CD4-positive, alpha-beta T cell treated with Interleukin-17A for 4 hours (primary cell): ENCODE measurements around the gene RAD51D.
"Not testable (repeated sequence)": the region's sequence is repeated elsewhere in the genome, so short reads cannot be mapped to it uniquely, and the experiment has no call there.

Source experiments
- DNase-seq: peaks from one replicate; pipeline ENCODE4 v3.0.0-alpha.2; 2020; ENCODE audit warnings: mixed read lengths

RAD51D gene

DNA sequence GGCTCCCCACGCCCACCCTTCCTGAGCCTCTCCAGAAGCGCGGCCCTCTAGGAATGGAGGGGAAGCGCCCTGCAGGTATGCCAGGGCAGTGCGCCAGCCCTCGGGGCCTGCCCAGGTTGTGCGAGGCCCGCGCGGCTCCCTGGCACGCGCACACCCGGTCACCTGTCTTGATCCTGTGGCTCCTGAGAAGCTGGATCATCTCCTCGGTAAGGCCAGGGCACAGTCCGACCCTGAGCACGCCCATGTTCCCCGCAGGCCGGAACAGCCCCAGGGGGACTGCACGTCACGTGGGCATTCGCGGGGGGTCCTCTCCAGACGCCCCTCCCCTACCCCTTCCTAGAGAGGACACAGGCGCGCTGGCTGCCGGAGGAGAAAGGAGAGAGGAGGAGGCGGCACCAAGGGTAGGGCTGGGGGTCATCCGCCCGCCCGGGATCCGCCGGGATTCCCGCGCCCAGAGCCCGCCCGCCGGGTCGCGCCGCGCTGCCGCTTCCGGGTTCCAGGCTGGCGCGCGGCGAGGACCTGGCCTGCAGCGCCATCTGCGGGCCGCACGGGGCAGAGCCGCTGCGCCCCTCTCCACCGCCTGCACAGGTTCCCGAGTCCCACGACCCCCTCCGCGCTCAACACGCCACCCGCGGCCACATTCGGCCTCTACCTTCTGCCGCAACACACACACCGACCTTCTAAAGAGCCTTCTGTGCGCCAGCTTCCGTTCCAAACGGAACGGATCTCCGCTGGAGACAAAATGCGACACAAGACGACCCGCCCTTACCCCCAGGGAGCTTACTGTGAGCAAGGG is at the start of gene RAD51D:
Gene RAD51D, minus strand, starts transcription at position 491 of the 796 bp plus-strand sequence. Its CDS starts 247 bp downstream, at position 244.
- DNase-seq = peak; percentile 86

DNA sequence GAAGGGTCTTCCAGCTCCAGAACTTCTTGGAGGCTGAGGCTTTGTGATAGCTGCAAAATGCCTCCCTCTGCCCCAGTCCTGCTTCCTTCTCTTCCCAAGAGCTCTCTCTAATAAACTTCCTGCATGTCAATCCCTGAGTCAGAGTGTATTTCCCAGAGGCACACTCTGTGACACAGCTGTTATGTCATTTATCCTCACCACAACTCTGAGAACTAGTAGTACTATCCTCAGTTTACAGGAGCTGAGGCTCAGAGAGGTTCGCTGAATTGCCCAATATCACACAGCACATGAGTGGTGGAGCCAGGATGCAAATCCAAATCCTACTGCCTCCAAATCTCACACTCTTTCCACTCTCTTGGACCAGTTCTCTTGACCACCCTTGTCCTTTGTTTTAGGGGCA is 48.0 kb upstream of the RAD51D start:
- no peak for DNase-seq

DNA sequence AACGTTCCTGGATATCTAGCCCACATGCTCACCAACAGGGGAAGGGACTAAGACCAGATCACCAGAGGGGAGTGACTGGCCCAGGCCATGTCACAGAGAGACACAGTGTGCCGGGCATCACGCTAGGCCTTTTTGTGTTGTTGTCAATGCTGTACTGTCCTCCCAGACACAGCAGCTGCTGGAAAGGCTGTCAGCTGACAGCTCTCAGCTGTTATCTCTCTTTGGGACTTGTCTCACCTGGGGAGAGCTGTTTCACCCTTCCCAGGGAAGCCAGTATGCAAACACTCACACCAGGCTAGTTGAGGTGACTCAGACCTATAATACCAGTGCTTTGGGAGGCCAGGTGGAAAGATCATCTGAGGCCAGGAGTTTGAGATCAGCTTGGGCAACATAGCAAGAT is 47.4 kb upstream of the RAD51D start:
- no peak for DNase-seq

DNA sequence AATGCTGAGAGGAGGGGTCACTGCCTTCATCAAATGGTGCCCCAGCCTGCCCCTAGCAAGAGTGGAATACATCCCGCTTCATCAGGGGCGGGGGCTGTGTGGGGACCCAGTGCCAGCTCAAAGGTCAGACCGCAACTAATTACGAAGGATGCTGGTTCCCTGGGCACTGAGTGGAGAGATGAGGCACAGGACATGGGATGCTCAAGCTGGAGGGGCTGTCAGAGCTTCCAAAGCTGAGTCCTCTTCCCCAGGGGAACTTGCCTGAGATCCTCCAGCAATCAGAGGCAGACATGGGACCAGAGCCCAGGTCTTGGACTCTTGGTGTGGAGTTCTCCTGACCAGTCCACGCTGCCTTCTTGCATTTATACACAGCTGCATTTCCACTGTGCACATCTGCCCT is 46.9 kb upstream of the RAD51D start:
- no peak for DNase-seq

DNA sequence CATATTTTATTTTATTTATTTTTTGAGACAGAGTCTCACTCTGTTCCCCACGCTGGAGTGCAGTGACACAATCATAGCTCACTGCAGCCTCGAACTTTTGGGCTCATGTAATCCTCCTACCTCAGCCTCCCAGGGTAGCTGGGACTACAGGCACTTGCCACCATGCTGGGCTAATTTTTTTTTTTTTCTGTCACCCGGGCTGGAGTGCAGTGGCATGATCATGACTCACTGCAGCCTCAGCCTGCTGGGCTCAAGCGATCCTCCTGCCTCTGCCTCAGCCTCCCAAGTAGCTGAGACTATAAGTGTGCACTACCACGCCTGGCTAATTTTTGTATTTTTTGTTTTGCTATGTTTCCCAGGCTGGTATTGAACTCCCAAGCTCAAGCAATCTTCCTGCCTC is 45.1 kb upstream of the RAD51D start:
- no peak for DNase-seq

DNA sequence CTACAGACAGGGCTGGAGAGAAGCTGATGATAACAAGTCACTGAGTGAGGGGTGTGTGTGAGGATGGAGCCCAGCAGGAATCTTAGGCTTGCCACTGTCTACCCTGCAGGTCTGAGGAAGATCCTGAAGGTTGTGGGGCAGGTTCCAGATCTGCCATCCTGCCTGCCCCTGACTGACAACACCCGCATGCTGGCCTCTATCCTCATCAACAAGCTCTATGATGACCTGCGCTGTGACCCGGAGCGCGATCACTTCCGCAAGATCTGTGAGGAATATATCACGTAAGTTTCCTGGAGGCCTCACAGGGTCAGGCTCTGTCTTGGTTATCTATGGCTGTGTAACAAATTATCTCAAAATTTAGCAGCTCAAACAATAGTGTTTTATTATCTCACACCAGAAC is 44.2 kb upstream of the RAD51D start:
- DNase-seq = no peak

DNA sequence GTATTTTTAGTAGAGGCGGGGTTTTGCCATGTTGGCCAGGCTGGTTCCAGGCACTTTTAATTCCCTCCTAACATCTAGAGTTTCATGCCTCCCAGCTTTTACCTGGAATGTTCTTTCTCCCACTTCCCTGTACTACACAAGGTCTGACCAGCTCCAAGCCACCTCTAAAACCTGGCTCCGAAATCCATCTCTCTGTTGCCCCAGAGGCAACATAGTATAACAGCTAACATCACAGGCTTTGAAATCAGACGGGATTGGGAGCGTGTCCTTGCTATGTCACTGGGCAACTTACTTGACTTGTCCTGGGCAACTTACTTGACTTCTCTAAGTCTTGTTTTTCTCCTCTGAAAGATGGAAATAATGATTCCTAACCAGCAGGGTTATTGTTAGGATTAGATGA is 43.1 kb upstream of the RAD51D start:
- no peak for DNase-seq

DNA sequence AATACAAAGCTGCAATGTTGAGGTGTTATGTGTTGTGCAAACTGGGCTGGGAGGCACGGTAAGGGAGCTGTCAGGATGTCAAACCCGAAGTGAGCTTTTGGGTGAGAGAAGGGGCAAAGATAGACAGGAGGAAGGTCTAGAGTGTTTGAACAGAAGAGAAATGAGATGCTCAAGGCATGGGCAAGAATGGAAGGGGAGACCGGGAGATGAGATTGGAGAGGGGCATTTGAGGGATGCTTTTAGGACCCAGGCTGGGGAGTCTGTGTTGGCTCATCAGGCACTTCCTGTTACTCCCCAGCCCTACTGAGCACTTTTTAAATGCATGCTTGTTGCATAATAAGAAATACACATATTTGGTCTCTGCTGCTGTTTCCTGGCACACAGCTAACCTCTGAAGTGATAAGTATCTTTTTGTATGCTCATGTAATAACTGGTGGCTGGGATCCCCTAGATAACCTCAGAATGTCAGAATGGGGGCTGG is 41.7 kb upstream of the RAD51D start:
- DNase-seq = peak; percentile 47

DNA sequence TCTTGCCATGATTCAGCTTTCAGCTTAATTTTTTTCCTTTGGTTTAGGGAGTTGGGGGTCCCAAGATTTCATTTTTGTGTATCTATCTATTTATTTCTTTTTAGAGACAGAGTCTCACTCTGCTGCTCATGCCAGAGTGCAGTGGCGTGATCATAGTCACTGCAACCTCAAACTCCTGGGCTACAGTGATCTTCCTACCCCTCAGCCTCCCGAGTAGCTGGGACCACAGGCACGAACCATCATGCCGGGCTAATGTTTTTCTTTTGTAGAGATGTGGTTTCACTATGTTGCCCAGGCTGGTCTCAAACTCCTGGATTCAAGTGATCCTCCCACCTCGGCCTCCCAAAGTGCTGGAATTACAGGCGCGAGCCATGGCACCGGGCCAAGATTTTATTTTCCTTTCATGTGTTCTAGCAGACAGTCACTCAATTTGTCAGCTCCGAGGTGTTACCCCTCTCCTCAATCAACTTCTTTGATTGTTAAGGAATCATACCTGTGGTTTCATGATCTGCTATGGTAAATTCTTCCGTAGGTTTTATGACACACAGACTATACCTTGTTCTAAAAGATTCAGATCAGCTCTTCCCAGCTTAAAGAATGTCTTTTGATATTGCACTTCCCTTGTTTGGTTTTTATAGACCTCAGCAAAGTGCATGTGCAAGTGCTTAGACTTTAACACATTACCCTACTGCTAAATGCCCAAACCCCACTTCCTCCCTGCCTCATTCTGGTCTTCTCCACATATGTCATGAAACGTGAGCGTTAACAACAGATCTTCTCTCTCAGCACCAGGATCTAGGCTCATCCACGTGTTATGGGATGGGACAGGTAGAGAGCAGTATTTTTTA is 40.9 kb upstream of the RAD51D start:
- peak; percentile 67 for DNase-seq

DNA sequence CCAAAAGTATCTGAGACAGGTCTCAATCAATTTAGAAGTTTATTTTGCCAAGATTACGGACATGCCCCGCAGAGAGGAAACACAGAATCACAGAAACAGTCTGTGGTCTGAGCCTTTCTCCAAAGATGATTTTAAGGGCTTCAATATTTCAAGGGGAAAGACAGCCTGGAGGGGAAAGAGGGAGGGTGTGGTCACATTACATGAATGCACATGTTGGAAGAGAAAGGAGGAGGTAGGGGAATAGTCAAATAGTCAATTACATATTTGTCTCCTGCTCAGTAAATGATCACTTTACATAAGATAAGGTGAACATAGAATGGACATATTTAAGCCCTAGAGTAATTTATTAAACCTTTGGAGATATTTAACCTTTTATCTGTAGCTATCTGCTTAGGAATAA is 40.3 kb upstream of the RAD51D start:
- no peak for DNase-seq

DNA sequence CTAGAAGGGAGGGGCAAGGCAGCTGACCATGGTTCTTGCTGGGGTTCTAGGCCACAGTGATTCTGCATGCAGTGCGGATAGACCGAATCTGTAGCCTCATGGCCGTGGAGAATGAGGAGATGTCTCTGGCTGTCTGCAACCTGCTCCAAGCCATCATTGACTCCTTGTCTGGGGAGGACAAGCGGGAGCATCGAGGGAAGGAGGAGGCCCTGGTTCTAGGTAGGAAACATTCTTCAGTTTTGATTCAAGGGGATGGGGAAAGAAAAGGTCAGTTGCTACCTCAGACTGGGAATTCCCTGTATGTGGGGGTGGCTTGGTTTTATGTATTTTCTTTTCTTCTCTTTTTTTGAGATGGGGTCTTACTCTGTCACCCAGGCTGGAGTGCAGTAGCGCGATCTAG is 35.6 kb upstream of the RAD51D start:
- DNase-seq = no peak

DNA sequence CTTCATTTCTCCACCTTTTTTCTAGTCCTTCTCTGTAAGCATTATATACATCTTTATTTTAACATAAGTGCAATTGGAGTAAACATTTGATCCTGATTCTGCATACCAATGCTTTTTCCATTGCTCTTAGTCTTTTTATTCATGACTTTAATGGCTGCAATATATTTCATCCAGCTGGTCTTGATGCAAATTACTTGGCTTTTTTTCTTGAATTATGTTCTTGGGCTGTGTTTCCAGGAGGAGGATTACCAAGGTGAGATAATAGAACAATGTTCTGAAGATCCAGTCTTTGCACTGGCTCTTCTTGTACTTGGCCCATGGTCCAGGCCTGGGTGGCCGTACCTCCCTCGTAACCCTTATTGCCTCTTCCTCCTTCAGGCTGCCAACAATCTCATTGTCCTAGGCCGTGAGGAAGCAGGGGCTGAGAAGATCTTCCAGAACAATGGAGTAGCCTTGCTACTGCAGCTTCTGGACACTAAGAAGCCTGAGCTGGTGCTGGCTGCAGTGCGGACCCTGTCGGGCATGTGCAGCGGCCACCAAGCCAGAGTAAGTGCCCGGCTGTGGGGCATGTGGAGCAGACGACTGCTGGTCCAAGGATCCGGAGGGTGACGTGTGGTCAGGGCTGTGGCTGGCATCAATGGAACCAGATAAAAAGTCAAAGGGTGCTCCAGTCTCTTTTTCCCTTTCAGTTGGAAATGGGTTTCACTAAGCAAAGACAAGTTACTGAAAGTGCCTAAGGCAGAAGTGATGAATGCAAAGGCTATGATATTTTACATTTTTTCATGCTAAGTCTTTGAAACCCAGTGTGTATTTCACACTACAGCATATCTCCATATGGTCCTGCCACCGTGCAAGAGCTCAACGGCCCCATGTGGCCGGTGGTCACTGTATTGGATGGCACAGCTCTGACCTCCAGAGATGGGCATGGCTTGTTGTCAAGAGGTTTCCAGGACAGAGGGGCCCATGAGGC is 34.8 kb upstream of the RAD51D start:
- no peak for DNase-seq

DNA sequence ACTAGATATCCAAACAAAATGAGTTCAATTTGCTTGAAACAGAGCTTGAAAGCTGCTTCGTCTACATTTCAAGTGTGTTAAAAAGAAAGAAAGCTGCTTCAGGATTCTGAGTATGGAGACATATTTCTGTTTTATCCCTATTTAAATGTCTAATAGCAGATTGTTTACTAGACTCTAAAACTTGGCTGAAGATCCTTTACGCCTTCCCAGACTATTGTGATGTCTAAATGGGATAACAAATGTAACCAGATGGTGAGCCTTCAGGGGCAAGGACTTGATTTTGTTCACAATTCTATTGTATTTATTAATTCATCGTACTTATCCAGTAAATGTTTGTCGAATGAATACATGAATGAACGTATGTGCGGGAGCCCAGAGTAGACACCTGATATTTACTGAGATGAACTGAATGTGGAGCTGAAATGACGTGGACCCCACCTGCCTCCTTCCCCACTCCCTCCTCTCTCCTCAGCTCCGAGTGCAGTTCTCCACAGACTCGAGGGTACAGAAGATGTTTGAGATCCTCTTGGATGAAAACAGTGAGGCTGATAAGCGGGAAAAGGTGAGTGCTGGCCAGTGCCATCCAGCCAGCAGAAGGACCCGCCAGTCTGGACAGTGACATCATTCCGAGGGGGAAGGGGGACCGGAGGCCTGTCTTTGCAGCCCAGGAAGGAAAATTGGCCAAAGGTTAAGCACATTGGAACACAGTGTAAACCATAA is 32.9 kb upstream of the RAD51D start:
- DNase-seq = no peak

DNA sequence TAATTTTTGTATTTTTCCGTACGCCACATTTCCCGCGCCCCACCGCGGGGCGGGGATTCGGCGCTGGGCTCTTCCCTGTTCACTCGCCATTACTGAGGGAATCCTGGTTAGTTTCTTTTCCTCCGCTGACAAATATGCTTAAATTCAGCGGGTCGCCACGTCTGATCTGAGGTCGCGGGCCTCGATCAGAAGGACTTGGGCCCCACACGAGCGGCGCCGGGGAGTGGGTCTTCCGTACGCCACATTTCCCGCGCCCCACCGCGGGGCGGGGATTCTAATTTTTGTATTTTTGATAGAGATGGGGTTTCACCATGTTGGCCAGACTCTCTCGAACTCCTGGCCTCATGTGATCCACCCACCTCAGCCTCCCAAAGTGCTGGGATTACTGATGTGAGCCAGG is 31.4 kb upstream of the RAD51D start:
- DNase-seq = not testable (repeated sequence)

DNA sequence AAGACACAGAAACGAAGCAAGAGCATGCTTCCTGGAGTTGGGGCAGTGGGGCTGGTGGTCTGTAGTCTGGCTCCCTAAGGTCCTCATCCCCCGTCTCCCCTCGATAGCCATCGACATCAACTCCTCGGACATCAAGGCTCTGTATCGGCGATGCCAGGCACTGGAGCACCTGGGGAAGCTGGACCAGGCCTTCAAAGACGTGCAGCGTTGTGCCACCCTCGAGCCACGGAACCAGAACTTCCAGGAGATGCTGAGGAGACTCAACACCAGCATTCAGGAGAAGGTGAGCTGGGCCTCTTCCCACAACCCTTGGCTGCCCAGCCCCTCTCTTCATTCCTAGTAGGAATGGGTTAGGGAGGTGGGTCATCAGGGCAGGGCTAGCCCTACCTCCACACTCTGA is 30.3 kb upstream of the RAD51D start:
- DNase-seq = no peak

DNA sequence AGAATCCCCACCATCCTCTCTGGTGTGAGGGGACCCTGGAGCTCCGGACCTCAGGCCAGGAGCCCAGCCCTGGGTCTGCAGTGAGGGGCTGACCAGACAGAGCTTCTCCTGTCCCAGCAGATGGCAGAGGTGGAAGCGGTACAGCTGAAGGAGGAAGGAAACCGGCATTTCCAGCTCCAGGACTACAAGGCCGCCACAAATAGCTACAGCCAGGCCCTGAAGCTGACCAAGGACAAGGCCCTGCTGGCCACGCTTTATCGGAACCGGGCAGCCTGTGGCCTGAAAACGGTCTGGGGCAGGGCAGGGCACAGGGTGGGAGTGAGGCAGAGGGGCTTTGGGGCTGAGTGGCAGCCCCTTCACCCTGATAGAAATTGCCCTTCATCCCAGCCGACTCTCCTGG is 28.5 kb upstream of the RAD51D start:
- DNase-seq = no peak

DNA sequence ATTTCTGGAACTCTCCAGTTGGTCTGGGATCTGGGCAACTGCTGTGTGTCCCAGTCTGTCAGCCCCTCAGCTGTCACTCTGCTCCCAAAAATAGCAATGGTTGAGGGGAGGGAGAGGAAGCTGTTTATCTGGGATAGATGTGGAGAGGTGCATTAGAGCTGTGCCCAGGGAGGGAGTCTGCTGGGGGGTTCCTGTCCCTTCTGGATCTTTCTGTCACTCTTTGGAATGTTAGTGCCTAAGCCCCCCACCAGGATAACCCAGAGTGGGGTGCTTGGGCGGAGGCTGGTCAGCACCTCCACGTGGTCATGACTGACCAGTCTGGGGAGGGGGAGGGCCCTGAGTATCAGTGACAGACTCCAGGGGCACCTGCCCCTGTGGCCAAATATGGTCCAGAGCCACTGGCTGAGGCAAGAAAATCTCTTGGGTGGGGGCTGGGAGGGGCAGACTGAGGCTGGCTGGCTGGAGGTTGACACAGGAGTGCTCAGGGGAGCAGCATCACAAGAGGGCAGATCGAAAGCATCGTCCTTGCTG is 27.8 kb upstream of the RAD51D start, which contains the start of gene UNC45B:
Gene UNC45B, plus strand, starts transcription at position 443 of the 531 bp plus-strand sequence. CDS start 447 bp downstream, outside the sequence.
- no peak for DNase-seq

DNA sequence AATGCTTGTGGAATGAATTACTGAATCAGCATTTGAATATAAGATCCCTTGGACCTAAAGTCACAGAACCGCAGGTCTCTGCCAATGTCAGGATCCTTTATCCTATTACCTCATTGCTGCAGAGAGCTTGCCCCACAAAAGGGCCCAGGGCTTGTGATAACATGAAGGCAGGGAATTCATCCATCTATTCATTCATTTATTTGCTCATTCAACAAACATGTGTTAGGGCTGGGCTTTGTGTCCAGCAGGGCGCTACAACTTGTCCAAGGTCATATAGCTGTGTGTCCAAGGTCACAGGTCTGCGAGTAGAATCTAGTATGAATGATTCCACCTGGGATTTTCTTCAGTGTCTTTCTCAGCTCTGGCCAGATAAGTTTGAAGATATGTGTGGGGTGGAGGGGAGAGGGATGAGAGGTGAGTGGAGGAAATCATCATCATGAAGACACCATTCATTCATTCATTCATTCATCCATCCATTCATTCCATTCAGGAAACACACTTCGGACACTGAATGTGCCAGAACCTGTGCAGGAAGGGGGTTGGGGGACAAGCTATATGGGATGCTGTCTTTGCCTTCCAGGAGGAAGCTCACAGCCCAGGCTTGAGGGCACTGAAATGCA is 26.7 kb upstream of the RAD51D start:
- DNase-seq = no peak

DNA sequence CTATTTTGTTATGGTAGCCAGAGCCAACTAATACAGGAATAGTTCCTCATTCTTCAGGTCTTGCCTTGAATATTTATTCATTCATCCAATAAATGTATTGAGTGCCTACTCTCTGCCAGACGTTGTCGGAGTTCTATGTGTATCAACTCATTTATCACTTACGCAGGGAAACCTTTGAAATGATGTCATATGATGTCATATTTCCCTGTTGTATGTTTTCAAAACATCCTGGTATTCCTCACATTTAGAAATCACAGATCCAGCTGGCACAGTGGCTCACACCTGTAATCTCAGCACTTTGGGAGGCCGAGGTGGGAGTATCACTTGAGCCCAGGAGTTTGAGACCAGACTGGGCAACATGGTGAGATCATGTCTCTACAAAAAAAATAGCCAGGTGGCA is 25.2 kb upstream of the RAD51D start:
- no peak for DNase-seq

DNA sequence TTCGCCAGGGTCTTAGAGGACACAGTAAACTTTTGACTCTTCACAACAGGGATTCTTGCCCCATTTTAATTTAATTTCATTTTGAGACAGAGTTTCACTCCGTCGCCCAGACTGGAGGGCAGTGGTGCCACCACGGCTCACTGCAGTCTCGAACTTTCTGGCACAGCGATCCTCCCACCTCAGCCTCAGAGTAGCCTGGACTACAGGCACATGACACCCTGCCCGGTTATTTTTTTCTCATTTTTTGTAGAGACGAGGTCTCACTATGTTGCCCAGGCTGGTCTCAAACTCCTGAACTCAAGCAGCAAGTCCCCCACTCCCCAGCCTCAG is 22.8 kb upstream of the RAD51D start:
- no peak for DNase-seq
